ENCODE data around the gene ATP8B4.

GRCh38 chr15:49826640-49827234 is 292.3 kb downstream of the ATP8B4 start:
- TF ChIP-seq EZH2 (IDR thresholded peaks at IDR 0.05) (no peak), POLR2AphosphoS5 (IDR thresholded peaks at IDR 0.05; ENCODE audit: borderline replicate concordance, low read depth, low read length) (no peak), FOXP2 (optimal IDR thresholded peaks at IDR 0.05; ENCODE audit: control extremely low read depth, extremely low read length, insufficient read depth) (no peak)
